Kidney capillary endothelial cell (primary cell): ENCODE results near the gene MAPK14.

Experiments
- DNase-seq: peaks from one replicate; pipeline ENCODE4 v3.0.0-alpha.2; 2018; ENCODE audit warnings: low spot score

Gene MAPK14

GRCh38 chr6:36138667-36139066, 111.1 kb downstream of the MAPK14 start:
- DNase-seq, result no peak

GRCh38 chr6:36139431-36139830, 111.8 kb downstream of the MAPK14 start:
- no peak for DNase-seq

- no peak for DNase-seq
These were observed 112.5 kb downstream of the MAPK14 start for GRCh38 chr6:36139991-36140710.

GRCh38 chr6:36141091-36141490, 113.5 kb downstream of the MAPK14 start:
- DNase-seq, result no peak

- DNase-seq, result no peak
These were observed 114.4 kb downstream of the MAPK14 start for GRCh38 chr6:36141961-36142360.

- no peak for DNase-seq
These were observed 115.6 kb downstream of the MAPK14 start for GRCh38 chr6:36142971-36143838.

- DNase-seq, result no peak
These were observed 117.9 kb downstream of the MAPK14 start for GRCh38 chr6:36145495-36145894.

- no peak for DNase-seq
These were observed 119.7 kb downstream of the MAPK14 start for GRCh38 chr6:36147294-36147693.

- DNase-seq, result no peak
These were observed 121.9 kb downstream of the MAPK14 start for GRCh38 chr6:36149476-36149875.

GRCh38 chr6:36150283-36150682, 122.7 kb downstream of the MAPK14 start:
- DNase-seq, result no peak

GRCh38 chr6:36154286-36154685, 126.7 kb downstream of the MAPK14 start:
- no peak for DNase-seq

GRCh38 chr6:36155662-36156061, 128.1 kb downstream of the MAPK14 start:
- DNase-seq, result no peak

GRCh38 chr6:36160147-36160760, 132.6 kb downstream of the MAPK14 start:
- no peak for DNase-seq
